CD4-positive, alpha-beta T cell treated with Interleukin-21 for 1 hour (primary cell): ENCODE measurements around the gene MRGPRX3.

Experiments
- DNase-seq: peaks from one replicate; pipeline ENCODE4 v3.0.0-alpha.2; 2020

MRGPRX3 gene

DNA sequence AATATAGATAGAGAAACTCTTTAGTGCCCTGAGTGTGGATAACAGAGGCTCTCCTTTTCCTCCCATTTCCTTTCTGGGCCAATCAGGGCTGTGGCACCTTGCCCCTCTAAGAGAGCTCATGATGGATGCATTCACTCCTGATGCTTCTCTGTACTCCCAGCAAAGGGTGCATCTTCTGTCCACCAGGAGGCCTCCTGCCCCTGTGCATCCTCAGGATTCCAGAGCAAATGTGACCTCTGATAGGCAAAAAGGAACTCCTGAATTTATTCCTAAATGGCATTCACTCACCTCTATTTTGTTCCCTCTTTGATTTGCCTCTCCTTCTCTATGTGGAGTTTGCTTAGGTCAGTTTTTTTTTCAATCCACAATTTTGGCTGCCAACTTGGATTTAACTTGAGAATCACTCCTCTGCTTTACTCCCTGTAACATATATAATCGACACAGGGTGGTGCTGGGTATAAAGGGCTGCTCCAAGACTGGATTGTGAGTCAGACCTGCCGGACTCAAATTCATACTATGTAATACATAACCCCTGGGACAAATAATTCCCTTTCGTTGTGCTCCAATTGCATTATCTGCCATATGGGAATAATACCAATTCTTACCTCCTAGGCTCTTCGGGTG, 39.1 kb downstream of the MRGPRX3 start:
- DNase-seq = no peak

- no peak for DNase-seq
These were observed 40.3 kb downstream of the MRGPRX3 start, which contains the start of gene MRGPRX4 for GRCh38 chr11:18172666-18173065. MRGPRX4 (plus strand) TSS chr11:18172837; CDS start chr11:18173257, 420 bp downstream.

GRCh38 chr11:18173225-18173866, 41.0 kb downstream of the MRGPRX3 start:
- DNase-seq = no peak
